GM19397 (cell line): ENCODE data around the gene COPE.
"Not testable (repeated sequence)": the region's sequence is repeated elsewhere in the genome, so short reads cannot be mapped to it uniquely, and the experiment has no call there.

Experiments used
- ATAC-seq: cut with Tn5 transposase; IDR thresholded peaks from one replicate; pipeline ENCODE4 v1.9.1; 2021; ENCODE audit warnings: mild to moderate bottlenecking, moderate library complexity; ENCODE audit not compliant: unreplicated experiment

The COPE gene

DNA sequence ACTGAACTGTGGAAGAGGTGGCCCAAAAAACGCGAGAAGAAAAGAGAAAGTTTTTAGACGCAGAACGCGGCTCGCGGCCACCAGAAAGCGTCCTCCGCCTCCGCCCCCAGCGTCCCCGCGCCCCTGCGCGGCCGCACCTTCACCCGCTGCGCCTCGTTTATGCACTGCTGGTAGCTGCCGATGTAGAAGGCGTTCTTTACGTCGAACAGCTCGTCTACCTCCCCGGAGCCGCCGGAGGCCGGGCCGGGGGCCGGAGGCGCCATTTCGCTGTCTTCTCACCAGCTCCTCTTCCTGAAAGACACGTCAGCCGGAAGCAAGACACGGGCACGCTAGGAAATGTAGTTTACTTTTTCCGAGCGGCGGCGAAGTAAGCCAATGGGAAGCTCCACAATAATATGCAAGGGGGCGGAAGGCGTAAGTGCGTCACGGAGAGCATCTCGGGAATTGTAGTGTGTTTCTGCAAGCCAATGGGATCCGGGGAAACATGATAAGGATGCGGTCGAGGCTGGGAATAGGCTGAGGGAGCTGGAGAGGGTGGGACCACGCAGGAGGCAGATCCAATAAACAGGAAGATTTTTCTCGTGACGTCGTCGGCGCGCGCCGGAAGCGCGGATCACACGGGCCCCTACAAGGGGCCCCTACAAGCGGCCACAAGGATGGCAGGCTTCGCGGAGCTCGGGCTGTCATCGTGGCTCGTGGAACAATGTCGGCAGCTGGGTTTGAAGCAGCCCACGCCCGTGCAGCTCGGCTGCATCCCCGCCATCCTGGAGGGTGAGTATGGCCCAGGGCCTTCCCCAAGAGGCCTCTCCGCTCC lies at the start of gene COPE, which contains the start of gene DDX49:
COPE (minus strand) TSS at position 302 of the 814 bp plus-strand sequence; CDS start at position 263, 39 bp downstream.
DDX49 (plus strand) TSS at position 630 of the 814 bp plus-strand sequence; CDS start at position 657, 27 bp downstream.
- peak; percentile 91 for ATAC-seq

DNA sequence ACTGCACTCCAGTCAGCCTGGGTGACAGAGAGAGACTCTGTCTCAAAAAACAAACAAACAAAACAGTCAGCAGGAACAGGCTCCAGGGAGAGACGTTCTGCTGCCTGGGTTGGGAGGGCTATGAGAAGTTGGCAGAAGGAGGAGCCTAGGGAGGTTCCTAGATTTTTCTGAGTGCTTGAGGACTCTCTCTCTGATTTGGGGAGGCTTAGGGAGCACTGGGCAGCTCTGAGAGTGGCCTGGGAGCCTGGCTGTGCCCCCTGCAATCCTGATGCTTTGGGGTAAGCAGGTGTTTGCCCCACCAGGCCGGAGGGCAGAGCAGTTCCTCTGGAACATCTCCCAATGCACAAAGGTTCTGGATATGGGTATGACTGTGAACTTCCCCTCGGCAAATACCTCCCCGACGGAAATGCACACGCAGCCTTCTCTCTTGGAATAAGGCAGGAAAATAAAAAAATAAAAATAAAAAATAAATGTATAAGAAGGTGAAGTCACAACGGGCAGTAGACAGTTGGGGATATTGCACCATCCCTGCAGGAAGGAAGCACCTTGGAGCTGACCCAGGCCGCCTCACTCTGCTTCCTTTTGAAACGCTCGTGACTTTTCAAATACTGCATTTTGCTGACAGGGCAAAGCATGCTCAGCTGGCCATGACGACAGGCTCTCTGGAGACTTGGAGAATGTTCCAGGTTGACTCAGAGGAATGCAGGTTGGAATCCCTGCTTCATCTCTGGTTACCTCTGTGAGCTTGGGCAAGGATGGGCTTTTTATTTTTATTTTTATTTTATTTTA lies 48.4 kb upstream of the COPE start:
- ATAC-seq = no peak

- no peak for ATAC-seq
Measured at GRCh38 chr19:18966307-18966706, 47.1 kb upstream of the COPE start.

GRCh38 chr19:18964121-18964520 lies 44.9 kb upstream of the COPE start:
- ATAC-seq = no peak

GRCh38 chr19:18961767-18962620 lies 42.8 kb upstream of the COPE start:
- ATAC-seq = no peak

DNA sequence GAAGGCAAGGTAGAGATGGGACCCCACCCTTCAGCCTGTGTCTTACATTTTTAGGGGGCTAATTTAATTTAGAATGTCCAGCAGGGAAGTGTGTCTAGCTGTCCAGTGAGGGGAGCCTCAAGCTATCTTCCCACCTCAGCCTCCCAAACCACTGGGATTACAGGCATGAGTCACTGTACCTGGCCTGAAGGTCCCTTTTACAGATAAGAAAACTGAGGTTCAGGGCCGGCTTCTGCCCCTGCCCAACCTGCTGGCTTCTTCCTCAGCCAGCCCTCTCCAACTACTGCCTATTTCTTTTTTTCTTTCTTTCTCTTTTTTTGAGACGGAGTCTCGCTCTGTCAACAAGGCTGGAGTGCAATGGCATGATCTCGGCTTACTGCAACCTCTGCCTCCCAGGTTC lies 41.2 kb upstream of the COPE start:
- no peak for ATAC-seq

GRCh38 chr19:18955042-18955441 lies 35.9 kb upstream of the COPE start:
- ATAC-seq = no peak

DNA sequence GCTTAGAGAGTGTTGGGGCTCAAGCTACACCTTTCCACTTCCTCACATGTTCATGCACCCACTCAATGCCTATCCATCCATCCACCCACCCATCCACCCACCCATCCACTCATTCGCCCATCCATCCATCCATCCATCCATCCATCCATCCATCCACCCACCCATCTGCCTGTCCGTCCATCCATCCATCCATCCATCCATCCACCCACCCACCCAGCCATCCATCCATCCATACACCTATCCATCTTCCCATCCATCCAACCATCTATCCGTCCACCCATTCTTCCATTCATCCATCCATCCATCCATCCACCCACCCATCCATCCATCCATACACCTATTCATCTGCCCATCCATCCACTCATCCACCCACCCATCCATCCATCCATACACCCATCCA lies 34.9 kb upstream of the COPE start:
- ATAC-seq = no peak

DNA sequence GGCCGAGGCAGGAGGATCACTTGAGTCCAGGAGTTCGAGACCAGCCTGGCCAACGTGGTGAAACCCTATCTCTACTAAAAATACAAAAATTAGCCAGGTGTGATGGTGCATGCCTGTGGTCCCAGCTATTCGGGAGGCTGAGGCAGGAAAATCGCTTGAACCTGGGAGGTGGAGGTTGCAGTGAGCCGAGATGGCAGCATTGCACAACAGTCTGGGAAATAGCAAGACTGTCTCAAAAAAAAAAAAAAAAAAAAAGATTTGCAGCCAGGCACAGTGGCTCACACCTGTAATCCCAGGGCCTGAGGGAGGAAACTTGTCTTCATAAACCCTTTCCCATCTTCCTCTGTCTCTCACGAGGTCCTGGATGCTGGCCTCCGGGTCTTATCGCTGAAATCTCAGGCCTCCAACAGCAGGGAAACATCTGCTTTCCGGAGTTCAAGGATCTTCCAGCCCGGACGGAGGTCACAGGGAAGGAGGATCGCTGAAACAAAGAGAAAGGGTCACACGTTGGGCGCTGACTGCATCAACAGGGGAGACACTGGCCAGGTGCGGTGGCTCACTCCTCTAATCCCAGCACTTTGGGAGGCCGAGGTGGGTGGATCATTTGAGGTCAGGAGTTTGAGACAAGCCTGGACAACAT lies 33.3 kb upstream of the COPE start:
- ATAC-seq = not testable (repeated sequence)

- ATAC-seq = no peak
Measured at GRCh38 chr19:18951721-18952281, 32.6 kb upstream of the COPE start.

- no peak for ATAC-seq
Measured at GRCh38 chr19:18949858-18950257, 30.7 kb upstream of the COPE start.

DNA sequence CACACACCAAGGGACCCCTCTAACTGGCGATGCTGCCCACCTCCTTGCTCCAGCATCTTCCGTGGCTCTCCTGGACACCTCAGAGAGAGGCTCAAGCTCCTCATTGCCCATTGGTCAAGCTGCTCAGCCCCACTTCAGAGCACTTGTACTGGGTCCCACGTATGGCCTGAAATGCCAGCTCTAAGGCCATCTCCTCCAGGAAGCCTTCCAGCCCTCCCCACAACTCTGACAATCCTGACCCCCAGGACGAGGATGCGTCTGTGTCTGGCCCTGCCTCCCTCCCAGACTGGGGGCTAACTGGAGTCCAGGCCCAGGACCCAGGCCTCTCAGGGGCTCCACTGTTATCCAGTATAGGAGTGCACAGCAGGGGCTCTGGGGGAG lies 29.8 kb upstream of the COPE start:
- ATAC-seq = no peak

DNA sequence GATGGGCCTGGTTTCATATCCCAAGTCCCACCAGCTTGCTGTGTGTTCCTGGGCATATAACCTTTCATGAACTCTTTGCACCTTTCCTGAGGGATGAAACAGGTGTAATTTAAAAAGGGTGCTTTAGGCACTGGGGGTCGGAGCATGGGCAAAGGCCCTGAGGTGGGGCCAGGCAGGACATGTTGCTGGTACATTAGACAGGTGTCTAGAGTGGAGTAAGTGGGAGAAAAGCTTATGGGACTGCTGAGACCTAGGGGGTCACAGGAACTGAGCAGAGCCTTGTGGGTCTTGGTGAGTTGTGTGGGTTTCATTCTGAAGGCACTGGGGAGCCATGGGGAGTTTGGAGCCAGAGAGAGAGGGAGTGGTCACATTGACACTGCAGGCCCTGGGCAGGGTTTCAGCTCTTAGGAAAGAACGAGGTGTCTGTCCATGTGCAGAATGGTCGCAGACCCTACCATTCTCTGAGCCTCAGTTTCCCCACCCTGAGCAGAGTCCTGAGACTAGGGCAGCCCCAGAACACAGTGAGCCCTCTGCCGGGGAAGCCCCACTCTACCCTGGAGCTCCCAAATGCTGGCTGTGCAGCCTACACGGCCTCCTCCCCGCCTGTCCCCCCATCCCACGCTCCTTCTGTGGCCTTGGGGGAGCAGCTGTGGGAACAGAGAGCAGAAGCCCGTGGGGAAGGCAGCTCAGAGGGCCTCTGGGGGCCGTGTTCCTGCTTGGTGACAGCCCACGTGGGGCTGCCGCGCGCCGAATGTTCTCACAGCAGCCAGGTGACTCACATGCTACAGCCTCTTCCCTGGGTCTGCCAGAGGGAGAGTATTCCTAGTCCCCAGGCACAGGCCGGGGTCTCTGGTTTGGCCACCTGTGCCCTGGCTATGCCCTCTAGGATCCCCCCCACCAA lies 29.1 kb upstream of the COPE start:
- no peak for ATAC-seq

GRCh38 chr19:18946918-18947317 lies 27.7 kb upstream of the COPE start:
- ATAC-seq = no peak

GRCh38 chr19:18946335-18946734 lies 27.1 kb upstream of the COPE start:
- ATAC-seq = no peak

DNA sequence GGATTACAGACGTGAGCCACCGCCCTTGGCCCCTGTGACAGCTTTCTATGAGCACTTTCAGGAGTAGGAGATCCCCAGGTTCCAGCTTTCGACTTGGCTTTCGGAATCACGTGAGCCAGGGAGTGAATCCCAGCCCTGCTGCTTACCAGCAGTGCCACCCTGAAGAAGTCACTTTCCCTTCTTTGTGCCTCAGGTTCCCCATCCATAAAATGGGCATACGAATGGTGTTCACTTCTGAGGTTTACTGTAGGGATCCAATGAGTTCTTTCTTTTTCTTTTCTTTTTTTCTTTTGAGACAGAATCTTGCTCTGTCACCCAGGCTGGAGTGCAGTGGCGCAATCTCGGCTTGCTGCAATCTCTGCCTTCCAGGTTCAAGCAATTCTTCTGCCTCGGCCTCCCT lies 26.1 kb upstream of the COPE start:
- no peak for ATAC-seq

DNA sequence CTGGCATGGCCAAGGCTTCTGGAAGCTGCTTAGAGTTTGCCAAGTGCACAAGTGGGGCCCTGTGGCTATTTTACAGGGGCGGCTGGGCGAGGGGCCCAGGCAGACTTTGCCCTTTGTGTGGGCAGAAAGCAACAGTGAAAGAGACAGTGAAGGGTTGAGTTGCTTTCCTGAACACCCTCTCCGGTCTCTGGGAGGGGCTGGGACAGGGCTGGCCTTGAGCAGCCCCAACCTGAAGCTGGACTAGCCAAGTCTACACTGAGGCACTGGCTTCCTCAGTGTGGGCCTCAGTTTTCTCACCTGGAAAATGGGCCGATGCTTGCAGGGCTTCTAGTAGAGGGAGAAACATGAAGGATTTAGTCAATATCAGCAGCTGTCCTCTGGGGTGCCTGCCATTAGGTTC lies 24.3 kb upstream of the COPE start:
- no peak for ATAC-seq

DNA sequence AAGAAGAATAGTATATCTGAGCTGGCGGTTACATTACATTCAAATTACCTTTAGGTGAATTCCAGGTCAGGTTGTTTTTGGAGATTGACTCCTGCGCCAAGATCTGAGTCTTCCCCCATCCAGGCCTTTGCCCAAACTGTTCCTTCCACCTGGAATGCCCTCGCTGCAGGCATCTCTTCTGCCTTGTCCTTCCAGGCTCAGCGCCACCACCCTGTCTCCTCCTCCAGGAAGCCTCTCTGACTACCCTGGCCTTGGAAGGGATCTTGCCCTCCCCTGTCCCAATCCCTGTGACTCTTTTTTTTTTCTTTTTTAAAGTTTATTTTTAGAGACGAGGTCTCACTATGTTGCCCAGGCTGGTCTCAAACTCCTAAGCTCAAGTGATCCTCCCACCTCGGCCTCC lies 23.5 kb upstream of the COPE start:
- ATAC-seq = no peak

- ATAC-seq = no peak
Measured at GRCh38 chr19:18941628-18942354, 22.6 kb upstream of the COPE start.
